Activated CD8-positive, alpha-beta memory T cell treated with anti-CD3 and anti-CD28 coated beads for 4 hours (primary cell): ENCODE results near the gene NOL4L.

ENCODE experiments used
- DNase-seq, 2 donors: peaks; one replicate each; pipeline ENCODE4 v3.0.0-alpha.2; 2020; ENCODE audit warnings: low read depth in 2 of 2

NOL4L gene

DNA sequence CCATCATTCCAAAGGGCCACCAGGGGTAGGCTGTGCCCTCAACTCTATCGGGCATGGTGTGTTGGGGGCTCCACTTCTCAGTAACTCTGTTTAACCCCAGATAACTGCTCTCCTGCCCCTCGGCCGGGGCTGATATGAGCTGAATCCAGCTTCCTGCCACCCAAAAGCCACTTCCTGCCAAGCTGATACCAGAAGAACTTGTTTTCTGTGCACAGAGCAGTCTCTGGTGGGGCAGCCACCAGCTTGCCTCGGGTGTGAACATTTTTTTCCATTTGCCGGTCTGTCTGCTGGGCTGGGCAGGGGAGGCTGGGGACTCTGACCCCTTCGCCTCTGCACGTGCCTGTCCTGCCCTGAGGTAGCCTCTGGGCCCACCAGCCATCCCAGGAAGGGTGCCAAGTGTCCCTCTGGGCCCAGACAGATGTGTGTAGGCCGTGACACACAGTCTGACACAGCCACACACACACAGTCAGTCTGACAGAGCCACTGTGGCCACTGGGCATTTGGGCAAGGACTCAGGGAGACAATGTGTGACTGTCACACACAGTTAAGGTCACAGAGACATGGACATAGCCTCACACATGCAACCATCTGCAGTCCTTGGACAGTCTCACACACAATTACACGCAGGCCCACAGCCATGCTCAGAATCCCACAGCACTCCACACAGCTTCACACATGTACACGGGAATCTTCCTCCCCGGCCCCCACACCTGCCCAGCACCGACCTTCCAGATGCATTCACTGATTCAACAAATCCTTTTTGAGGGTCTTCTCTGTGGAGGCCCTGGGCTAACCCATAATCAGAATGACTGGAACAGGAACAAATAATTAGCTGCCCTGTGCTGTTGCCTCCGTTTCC lies 45.1 kb downstream of the NOL4L start:
- DNase-seq: peak; percentile 56 to 58

DNA sequence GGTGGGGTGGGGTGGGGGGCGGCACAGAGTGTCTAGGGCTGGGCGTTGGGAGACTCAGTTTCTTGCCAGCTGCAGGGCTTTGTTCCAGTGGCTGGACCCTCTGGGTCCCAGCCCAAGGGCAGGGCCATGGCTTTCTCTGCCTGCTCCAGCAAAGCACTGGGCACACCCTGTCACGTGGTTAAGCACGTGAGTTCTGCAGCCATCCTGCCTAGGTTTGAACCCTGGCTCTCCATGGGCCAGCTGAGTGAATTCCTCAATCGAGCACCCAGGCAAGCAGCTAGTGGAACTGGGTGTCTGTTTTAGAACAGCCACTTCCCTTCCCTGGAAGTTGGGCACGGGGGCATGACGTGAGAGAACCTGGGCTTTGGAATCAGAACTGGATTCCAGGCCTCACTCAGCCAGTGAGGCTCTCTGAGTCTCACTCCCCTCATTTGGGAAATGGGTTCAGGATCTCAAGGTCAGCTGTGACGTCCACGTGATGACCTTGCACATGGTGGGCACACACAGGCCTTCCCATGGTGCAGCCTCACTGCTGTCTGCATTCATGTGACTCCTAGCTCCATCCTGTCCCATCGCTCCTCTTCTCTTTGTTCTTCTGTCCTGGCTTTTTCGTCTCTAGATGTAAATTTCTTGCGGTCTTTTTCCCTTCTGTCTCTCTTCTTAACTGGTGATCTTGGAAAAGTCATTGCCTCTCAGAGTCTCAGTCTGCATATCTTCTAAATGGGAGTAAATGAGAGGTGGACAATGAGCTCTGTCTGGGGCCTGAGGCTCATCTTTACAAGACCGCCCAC lies 45.9 kb downstream of the NOL4L start:
- DNase-seq: no peak

- DNase-seq: no peak
These were observed 46.6 kb downstream of the NOL4L start for GRCh38 chr20:32538526-32538939.

DNA sequence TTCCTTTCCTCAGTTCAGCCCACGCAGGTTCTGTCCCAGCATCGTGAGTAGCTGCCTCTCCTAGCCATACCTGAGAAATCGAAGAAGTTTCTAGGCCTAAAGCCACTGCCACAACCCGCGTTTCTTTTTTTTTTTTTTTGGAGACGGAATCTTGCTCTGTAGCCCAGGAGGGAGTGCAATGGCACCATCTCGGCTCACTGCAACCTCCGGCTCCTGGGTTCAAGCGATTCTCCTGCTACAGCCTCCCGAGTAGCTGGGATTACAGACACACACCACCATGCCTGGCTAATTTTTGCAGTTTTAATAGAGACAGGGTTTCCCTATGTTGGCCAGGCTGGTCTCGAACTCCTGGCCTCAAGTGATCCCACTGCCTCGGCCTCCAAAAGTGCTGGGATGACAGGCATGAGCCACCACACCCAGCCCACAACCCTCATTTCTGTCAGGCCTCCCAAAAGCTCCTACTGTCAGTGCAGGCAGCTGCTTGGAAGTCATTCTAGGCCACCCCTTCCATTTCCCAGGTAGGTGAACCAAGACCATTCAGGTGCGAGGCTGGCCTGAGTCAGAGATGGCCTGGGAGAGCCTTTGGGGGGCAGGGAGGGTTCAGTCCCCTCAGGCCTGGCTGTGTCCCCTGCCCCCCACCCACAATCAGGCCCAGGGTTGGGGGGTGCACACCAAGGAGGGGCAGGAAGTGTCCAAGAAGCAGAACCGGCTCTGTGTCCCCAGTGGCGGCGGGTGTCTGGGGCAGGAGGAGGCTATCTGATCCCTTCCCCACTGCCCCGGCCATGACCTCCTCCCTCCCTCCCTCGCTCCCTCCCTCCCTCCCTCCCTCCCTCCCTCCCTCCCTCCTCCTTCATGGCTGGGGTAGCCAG lies 47.2 kb downstream of the NOL4L start:
- DNase-seq: no peak

- peak in 1 of 2 donors; percentile 25 for DNase-seq
These were observed 48.1 kb downstream of the NOL4L start for GRCh38 chr20:32536851-32537656.

DNA sequence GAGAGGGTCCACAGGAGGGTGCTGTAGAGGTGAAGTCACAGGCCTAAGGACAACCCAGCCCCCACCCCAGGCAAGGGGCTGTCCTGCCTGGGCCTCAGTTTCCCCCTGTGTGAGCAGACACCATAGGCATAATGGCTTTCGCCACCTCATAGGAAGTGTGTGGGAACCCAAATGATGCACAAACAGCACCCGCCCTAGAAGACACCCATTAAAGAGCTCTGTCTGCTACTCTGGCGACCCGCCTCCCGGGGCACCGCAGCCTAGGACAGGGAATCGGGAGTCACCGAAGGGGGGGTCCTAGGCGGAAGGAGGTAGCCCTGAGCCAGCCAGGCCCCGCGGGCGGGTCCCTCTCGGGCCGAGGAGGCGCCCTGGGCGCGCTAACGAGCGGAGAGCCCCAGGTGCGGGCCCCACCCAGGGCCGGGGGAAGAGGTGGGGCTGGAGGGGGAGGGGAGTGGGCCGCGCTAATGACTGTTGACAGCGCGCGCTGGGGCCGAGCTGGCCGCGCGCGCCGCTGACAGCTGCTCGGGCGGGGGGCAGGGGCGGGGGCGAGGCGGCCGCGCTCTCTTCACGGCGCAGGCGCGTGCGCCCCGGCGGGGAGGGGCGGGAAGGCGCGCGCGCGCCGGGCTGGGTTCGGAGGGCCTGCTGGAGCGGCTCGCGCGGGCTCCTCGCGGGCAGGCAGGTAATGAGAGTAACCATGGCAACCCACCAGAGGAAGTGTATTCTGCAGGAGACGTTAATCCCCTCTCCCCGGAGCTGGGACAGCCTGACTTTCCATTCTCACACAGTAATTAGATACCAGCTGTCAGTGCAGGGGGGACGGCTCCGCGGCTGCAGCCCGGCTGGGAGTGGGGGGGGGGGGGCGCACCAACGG lies 48.9 kb downstream of the NOL4L start:
- DNase-seq: peak; percentile 31 to 37

- DNase-seq: no peak
These were observed 49.7 kb downstream of the NOL4L start for GRCh38 chr20:32535316-32535952.

GRCh38 chr20:32534661-32535240 lies 50.4 kb downstream of the NOL4L start:
- DNase-seq: peak; percentile 35 to 59

DNA sequence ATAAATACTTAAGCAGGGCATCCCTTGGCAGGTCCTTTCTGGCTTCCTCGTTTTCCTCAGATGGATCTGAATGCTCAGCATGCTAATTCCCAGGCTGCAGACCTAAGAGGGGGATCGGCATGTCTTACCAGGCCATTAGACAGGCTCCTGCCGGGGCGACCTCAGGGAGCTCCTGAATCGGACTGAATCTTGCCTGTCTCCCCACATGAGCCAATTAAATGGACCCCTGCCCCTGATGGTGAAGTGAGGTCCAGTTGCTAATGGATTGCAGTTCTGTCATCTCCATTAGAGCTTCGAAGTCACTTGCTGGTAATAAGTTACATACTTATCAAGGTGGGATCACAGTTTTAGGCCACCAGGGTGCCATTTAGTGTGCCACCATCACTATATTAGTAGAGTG lies 51.4 kb downstream of the NOL4L start:
- DNase-seq: no peak

DNA sequence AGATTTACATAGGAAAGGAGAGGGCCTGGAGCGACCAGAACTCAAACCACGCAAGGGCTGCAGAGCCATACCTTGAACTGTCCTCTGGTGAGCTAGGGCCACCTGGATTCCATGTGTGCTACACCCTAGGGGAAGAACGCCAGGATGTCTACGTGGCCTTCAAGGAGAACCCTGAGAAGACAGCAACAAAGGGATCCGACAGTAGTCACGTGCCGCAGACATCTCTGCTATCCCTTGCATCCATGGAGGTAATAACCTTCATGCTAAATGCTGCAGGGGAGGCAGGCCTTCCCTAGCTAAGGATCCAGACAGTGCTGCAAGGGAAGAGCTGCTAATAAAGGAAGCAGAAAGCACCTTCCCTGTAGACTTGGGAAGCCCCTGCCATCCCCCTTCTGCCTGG lies 52.9 kb downstream of the NOL4L start:
- no peak for DNase-seq

GRCh38 chr20:32528905-32529670 lies 56.0 kb downstream of the NOL4L start:
- no peak for DNase-seq

- no peak for DNase-seq
These were observed 56.8 kb downstream of the NOL4L start for GRCh38 chr20:32528171-32528891.

GRCh38 chr20:32527447-32528055 lies 57.6 kb downstream of the NOL4L start:
- DNase-seq: no peak

DNA sequence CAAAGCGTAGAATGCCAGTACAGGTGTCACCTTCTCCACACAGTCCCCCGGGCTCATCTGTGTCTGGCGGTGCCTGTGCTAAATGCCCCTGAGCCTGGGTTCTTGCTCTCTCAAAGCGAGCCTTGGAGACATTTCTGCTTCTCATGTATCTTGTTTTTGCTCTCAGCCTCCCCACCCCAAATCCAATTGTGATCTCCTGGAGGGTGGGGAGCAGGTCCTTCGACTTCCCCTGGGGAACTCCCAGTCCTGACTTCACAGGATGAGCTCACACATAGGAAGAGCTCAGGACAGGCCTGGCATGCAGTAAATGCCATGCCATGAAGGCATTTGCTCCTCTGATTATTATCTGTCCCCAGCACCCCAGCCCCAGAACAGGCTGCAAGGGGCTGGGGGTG lies 58.1 kb downstream of the NOL4L start:
- DNase-seq: no peak

DNA sequence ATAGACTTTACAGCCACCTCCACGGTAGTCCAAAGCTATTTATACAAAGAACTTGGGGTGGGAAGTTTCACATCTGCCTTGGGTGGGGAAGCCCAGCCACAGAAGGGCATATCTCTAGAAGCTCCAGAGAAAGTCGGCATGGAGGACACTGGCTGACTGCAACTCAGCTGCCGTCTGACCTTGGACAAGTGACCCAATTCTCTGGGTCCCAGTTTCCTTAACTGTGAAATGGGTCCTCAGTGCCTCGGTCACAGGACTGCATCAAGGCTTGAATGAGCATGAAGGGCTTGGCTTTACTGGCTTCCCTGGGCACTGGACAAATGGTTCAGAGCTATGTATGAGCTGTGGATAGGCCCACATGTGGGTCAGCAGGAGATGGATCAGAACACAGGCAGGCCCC lies 58.6 kb downstream of the NOL4L start:
- DNase-seq: no peak

DNA sequence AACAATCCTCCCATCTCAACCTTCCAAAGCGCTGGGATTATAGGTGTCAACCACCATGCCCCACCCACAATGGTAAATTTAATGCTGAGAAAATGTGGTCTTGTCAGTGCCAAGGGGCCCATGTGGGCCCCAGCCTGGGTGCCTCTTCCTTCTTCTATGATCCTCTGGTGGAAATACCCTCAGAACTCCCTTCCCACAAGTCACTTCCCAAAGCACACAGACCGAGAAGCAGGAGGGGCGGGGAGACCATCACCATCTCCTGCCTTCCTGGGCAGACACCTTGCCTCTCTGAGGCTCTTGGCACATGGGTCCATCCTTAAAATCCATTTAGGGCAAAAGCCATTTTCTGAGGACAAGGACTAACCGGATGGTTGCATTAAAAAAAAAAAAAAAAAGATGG lies 59.0 kb downstream of the NOL4L start:
- no peak for DNase-seq

DNA sequence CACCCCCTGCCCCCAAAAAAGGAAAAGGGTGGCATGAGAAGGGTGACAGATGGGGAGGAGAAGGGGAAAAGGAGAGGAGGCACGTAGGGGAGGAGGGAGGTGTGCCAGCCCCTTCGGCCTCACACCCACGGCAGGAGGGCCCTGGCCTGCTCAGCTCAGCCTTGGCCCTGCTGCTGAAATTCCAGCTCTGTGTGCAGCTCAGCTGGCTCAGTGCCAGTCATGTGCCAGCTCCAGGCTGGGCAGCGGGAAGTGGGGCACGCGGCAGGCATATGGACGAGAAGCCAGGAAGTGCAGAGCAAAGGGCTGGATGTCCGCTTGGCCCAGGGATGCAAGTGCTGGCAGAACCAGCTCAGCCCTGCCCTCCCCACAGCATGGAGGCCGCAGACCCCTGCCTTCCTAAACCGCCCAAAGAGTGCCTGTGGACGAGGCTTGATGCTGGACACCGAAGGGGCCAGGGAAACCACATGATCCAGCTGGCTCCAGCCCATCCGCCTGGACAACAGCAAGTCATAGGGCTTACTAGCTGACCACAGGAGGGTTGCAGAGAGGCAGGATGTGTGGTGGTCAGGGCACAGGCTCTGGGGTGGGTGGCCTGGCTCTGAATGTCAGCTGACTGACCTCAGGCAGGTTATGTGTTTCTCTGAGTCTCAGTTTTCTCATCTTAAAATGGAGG lies 60.2 kb downstream of the NOL4L start:
- no peak for DNase-seq
